ENCODE measurements around the gene TMEM126A.

GRCh38 chr11:85665733-85666132 is 18.0 kb downstream of the TMEM126A start:
- TF ChIP-seq POLR2AphosphoS5 (IDR thresholded peaks at IDR 0.05; ENCODE audit: low read depth, low read length) (no peak), POLR2A (IDR thresholded peaks at IDR 0.05; ENCODE audit: low read depth, low read length) (no peak), TAF1 (IDR thresholded peaks at IDR 0.05; ENCODE audit: low read depth, low read length) (no peak), SPI1 (IDR thresholded peaks at IDR 0.05; ENCODE audit: low read depth, low read length) (no peak), PAX5 (IDR thresholded peaks at IDR 0.05; ENCODE audit: insufficient read depth, low read length, severe bottlenecking) (no peak), POU2F2 (IDR thresholded peaks at IDR 0.05; ENCODE audit: low read depth, low read length) (no peak)
